Stimulated activated CD4-positive, alpha-beta T cell treated with anti-CD3 and anti-CD28 coated beads, Interleukin-1b, Interleukin-23, amount 100 ng/mL, for 4 hours (primary cell): ENCODE results near the gene SDK1.

Experiments used
- DNase-seq, 2 donors: peaks; one replicate each; pipeline ENCODE4 v3.0.0-alpha.2; 2020; ENCODE audit warnings: low read depth in 2 of 2

Gene SDK1

DNA sequence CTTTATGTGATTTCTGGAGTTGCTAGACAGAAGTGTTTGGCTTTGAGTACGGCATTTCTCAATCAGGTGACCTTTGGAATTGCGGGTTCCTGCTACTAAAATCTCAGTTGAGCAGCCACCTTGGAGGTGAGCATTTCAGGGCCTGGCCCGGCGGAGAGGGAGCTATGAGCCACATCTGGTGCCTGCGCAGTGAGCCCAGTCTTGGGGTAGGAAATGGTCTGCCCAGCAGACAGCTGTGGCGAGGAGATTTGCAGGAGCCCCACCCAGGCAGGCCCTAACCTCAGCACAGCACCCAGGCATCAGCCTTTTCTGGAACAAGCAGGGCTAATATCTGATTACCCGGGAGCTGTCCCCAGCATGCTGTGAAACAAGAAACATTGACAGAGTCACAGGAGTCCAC, 833.2 kb downstream of the SDK1 start:
- DNase-seq: no peak

GRCh38 chr7:4134631-4135030, 833.6 kb downstream of the SDK1 start:
- DNase-seq: no peak

GRCh38 chr7:4135301-4135700, 834.2 kb downstream of the SDK1 start:
- DNase-seq: no peak

DNA sequence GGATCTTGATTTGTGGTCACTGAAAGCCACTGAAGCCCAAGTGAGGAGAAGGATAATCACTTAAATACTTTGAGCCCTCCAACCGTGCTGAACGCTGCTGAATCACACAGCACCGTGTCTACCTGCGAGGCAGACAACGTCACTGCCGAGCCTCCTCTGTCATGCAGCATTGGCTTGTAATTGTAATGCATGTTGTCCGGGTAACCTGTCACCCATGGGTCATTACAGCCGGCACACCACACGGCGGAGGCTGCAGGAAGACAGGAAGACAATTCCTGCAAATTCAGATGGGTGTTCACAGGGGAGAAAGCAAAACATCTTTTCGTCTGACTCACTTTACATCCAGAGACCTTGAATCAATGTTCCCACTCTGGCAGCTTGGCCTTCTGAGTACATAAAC, 835.0 kb downstream of the SDK1 start:
- DNase-seq: no peak

DNA sequence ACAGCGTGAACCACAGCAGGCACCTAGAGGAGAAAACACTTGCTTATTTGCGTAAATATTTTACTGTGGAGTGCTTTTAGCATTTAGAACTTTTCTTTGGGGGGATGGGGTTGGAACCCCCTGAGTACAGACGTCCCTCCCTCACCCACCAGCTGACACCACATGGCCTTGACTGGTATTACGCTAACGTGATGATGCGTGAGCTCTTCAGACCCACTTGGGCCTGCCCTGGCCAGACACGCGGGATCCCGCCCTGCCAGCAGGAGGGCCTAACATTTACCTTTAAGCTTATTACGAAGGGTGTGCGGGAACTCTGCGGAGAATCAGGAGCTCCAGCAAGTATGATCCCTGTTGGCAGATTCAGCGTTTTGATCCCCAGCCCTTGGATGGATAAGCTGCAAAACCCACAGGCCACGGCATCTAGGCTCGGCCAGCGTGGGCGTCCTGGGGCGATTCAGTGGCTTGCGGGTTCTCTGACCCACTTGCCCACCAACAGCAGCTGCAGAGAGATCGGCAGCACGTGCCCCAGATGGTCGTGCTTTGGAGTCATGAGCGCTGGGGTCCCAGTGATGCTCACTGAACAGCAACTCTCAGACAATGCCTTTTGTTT, 835.6 kb downstream of the SDK1 start:
- DNase-seq: no peak

- DNase-seq: no peak
Measured at GRCh38 chr7:4137552-4137951, 836.5 kb downstream of the SDK1 start.

- DNase-seq: no peak
Measured at GRCh38 chr7:4138866-4139265, 837.8 kb downstream of the SDK1 start.

DNA sequence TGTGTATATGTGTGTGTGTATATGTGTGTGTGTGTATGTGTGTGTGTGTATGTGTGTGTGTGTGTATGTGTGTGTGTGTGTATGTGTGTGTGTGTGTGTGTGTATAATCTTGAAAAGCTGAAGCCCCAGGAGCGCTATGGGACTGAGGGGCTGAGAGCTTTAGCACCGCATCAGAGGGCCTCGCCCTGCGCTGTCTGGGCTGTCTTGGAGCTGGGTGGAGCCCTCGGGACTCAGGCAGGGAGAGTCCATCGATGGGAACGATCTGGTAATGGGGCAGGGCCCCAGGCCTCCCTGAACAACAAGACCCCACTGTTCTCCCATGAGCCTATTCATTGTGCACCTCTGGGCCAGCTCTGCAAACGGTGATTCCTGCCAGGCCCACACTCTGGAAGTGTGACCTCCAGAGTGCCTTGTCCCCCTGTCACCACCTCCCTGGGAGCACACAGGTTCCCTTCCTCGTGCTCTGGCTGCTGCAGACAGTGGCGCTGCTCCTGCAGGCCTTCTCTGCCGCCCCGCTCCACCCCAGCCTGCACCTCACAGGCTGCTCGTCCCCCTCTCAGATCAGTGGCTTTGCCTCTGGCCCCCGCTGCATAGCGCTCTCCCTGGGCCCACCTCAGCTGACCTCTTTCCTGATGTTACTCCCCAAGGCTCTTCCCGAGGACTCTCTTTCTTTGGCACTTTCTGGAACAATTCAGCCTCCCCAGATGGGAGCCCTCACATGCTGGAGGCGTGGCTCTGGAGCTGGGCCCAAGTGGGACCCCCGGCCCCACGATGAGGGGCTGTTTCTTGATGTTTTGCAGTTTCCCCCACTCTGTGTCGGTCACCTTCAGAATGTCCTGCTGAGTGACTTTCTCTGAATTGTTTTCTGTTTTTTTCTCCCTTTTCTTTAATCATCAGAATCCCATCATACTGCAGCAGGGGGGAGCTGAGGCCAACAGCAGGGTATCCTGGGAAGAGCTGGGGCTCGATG, 838.9 kb downstream of the SDK1 start:
- no peak for DNase-seq

DNA sequence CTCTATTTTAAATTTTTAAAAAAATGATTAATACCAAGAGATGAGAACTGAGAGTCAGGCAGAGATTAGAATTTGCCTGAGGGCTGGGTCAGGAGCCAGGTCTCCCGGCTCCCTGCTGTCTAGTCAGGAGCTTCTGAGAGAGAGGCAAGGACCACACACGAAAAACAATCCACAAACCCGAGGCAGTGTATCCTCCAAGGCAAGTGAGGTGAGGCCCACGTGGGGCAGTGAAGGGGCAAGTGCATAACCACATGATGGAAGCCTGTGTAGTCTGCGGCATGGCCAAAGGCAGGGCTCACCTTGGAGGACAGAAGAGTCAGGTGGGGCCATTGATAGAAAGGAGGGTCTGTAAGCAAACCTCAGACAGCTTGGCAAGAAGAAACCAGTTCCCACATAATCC, 839.9 kb downstream of the SDK1 start:
- no peak for DNase-seq

DNA sequence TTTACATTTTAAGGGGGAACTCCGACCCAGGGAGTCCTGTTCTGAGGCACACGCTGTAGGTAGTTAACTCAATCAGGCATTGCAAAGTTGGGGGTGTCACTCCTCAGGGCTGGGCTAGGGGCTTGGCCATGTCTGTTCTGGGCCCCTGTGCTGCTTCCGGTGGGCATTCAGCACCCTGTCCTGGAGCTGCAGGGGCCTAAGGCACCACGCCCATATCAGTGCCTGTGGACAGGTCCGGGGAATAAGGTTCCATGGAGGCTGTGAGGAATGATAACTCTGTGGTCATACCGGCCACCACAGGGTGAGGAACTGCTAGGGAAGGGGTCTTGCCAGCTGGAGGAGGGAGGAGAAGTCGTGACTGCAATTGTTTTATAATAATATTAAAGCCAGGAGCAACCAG, 842.0 kb downstream of the SDK1 start:
- DNase-seq: no peak

DNA sequence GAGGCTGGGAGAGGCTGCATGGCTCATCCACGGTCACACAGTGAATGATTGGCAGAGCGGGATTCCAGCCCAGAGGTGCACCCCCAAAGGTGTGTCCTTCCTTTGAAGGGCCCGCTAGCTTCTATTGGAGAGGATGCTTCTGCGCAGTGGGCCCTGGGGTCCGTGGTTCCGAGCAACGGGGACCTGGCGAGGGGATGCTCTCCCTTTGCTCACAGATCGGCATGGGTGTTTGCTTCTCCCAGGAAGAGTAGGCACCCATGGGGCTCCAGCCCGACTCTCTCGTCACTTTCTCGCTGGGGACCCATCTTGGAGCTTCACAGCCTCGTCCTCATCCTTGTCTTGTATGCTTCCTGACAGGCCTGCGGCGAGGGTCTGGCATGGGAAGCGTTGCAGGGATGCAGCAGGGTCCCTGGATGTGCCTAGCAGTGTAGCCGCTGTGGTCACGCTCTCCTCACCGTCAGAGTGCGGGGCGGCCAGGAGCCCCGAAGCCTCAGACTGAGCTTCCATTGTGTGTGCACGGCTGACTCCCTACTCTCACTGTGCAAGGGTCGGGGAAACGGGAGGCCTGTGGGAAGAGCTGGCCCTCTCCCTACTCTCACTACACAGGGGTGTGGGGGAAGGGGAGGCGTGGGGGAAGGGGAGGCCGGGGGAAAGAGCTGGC, 842.6 kb downstream of the SDK1 start:
- no peak for DNase-seq

DNA sequence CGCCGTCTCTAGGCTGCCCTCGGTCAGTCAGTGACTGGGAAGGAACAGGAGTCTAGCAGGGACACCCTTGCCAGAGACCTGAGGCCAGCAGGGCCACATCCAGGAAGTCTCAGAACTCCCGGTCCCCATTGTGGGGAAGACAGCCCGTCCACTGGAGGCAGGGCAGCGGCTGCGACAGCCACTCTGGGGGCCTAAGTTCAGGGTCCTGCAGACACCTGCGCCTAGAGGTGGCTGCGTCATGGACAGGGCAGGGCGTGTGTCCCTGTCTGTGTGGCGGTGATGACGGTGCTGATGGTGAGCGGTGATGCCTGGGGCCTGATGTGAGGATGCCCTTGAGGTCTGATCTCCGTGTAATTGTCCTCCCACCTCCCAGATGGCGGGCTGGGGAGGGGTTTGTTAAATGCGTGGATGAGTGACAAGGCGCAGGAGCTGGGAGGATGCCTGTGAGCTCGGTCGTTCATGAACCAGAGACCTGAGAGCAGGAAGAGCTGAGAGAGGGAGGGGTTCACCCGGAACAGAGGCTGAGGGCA, 843.2 kb downstream of the SDK1 start:
- DNase-seq: no peak

GRCh38 chr7:4144811-4145510, 843.9 kb downstream of the SDK1 start:
- DNase-seq: no peak

GRCh38 chr7:4145576-4145975, 844.5 kb downstream of the SDK1 start:
- no peak for DNase-seq

GRCh38 chr7:4147926-4148620, 847.0 kb downstream of the SDK1 start:
- no peak for DNase-seq

GRCh38 chr7:4149236-4149635, 848.2 kb downstream of the SDK1 start:
- no peak for DNase-seq

GRCh38 chr7:4149645-4150044, 848.6 kb downstream of the SDK1 start:
- no peak for DNase-seq

- no peak for DNase-seq
Measured at GRCh38 chr7:4150731-4151130, 849.7 kb downstream of the SDK1 start.

- no peak for DNase-seq
Measured at GRCh38 chr7:4151524-4151923, 850.5 kb downstream of the SDK1 start.

- DNase-seq: no peak
Measured at GRCh38 chr7:4151926-4152549, 851.0 kb downstream of the SDK1 start.
